Thoracic aorta (tissue), 2 donors: ENCODE data around the gene TP53RK. TPM values are rescaled to one million over a fixed set of nuclear protein-coding genes. Genes with fewer than 3 reads are reported as not detected.

Experiments used
- ATAC-seq: fragments of 150-250 bp; one replicate; pipeline ENCODE4 v1.8.0; 2017; ENCODE audit warnings: low read depth; ENCODE audit not compliant: insufficient number of reproducible peaks, low FRiP score
- DNase-seq: peaks from one replicate; pipeline ENCODE4 v3.0.0-alpha.2; 2020; ENCODE audit warnings: low spot score
- H3K27ac ChIP-seq, 2 donors: fragments of 200-600 bp; sonication (generic); 1 replicate in 1 of 2; 2 replicates in 1 of 2; pipeline ENCODE4 v1.5.1; 2016; ENCODE audit warnings: mild to moderate bottlenecking in 2 of 2, moderate library complexity in 2 of 2
- H3K27me3 ChIP-seq: fragments of 200-600 bp; sonication (generic); replicated peaks from 2 replicates; pipeline ENCODE4 v1.6.0; 2016; ENCODE audit warnings: mild to moderate bottlenecking; ENCODE audit not compliant: insufficient read depth
- H3K36me3 ChIP-seq: fragments of 200-600 bp; sonication (generic); one replicate; pipeline ENCODE4 v1.5.1; 2016
- H3K4me1 ChIP-seq, 2 donors: fragments of 200-600 bp; sonication (generic); 1 replicate in 1 of 2; 2 replicates in 1 of 2; pipeline versions ENCODE4 v1.5.1 to v1.6.0; 2016; ENCODE audit warnings: low read depth in 2 of 2, mild to moderate bottlenecking in 1 of 2; ENCODE audit not compliant: control insufficient read depth in 1 of 2
- H3K4me3 ChIP-seq: fragments of 200-600 bp; sonication (generic); 2 replicates; pipeline ENCODE4 v1.5.1; 2016; ENCODE audit warnings: mild to moderate bottlenecking
- H3K9me3 ChIP-seq: fragments of 200-600 bp; sonication (generic); 2 replicates; pipeline ENCODE4 v1.5.1; 2016
- CTCF ChIP-seq: fragments of 200-600 bp; sonication (generic); IDR thresholded peaks from one replicate; pipeline ENCODE4 v1.5.1; 2019; ENCODE audit warnings: antibody characterized with exemption
- total RNA-seq, 2 donors: library from RNA; depleted of rRNA; stranded (reverse); fragments of >200 nt; gene quantifications; one replicate each; pipeline versions ENCODE4 v1.1.0 to v1.2.3, GENCODE V29; 2016

TP53RK gene
- total RNA-seq, 2 donors from 2014 or later, result 19.3 to 19.9 TPM

DNA sequence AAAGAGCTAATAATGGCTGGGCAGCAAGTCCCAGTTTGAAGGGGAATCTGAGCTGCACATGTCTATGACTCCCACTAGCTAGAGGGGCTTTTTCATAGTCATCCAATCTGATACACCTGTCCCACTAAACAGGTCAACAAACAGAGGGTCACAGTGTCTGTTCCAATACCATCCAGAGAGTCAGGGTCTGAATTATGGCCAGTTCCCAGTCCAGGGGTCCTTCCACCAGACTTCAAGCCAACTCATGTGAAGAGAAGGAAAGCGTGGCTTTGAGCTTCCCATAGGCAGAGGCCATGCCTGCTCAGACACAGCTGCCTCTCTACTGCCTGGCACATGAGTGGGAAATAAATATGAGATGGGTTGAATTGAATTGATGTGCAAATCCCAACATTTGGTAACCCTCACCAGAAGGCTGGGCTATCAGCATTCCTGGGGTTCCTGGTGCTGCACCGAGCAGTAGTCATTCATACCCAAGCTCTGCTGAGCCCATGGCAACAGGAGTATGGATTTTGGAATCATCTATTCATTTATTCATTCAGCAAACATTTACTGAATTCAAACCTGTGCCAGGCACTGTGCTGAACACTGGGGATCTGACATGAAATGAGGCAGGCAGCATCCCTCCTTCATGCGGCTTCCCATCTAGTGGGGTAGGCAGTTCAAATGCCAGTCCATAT lies 17.2 kb downstream of the TP53RK start:
- no peak for DNase-seq
- H3K9me3 ChIP-seq, result peaks cover 7% of the 10 kb centered on the region
- no peak for TF ChIP-seq CTCF
- H3K27ac ChIP-seq, result no peak overlapping the region
- H3K4me1 ChIP-seq, result peaks cover 0 to 15% of the 10 kb centered on the region in 2 donors
- ATAC-seq, result no peak
- no peaks in the 10 kb centered on the region for H3K27me3 ChIP-seq
- no peaks in the 10 kb centered on the region for H3K36me3 ChIP-seq
- H3K4me3 ChIP-seq, result no peak overlapping the region

DNA sequence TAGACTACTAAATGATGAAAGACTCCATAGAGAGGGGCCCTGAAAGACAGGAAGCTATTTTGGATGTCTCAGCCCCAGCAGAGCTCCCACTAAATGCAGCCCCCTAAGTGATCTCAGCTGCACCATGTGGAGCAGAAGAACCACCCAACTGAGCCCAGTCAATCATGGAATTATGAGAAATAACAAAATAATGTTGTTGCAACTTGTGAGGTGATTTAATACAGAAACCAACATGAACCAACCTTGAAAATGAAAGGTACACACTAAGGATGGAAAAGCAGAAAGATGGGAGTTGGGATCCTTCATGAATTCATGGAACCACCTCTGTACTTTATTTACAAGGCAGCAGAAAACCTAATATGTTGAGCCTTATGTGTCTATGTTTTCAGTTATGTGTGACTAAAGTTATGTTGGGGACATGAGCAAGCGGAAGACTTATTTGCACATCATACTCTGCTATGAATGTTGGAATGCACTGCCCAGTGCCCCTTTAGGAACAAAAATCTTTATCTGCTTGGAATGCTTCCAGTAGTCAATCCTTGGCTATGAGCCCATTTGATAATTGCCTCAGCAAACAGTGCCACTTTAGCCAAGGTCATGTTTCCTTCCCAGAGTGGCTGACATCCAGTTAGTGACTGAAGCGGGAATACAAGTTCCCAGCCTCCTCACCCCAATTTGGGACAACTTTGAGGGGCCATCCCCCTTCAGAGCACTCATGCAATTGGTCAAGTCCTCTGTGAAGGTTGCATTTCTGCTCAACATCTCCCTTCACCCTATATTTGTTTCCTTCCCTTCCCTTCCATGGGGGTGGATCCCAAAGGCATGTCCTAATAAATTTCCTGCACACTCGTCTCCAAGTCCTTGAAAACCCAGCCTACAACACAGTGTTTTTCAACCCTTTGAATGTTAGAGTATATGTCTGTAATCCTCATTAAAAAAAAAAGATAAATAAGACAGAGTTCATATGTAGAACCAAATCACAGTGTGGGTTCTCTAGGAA lies 18.4 kb downstream of the TP53RK start:
- ATAC-seq, result no peak
- no peak for TF ChIP-seq CTCF
- Histone ChIP-seq H3K27ac (no peak overlapping the region), H3K4me1 (peaks cover 0 to 15% of the 10 kb centered on the region in 2 donors), H3K9me3 (peaks cover 7% of the 10 kb centered on the region), H3K27me3 (no peaks in the 10 kb centered on the region), H3K36me3 (no peaks in the 10 kb centered on the region), H3K4me3 (no peak overlapping the region)
- DNase-seq, result no peak

- peaks cover 7% of the 10 kb centered on the region for H3K9me3 ChIP-seq
- H3K36me3 ChIP-seq, result no peaks in the 10 kb centered on the region
- peaks cover 0 to 15% of the 10 kb centered on the region in 2 donors for H3K4me1 ChIP-seq
- no peak for TF ChIP-seq CTCF
- ATAC-seq (no peak), DNase-seq (no peak)
- no peak overlapping the region for H3K27ac ChIP-seq
- H3K27me3 ChIP-seq, result no peaks in the 10 kb centered on the region
- H3K4me3 ChIP-seq, result no peak overlapping the region
Observed at GRCh38 chr20:46670228-46670584, 19.0 kb downstream of the TP53RK start.

GRCh38 chr20:46666818-46667515 lies 22.3 kb downstream of the TP53RK start:
- Histone ChIP-seq H3K27me3 (no peaks in the 10 kb centered on the region), H3K9me3 (peaks cover 7% of the 10 kb centered on the region), H3K27ac (no peak overlapping the region), H3K36me3 (no peaks in the 10 kb centered on the region), H3K4me1 (no peaks in the 10 kb centered on the region), H3K4me3 (no peak overlapping the region)
- TF ChIP-seq CTCF, result no peak
- ATAC-seq (no peak), DNase-seq (no peak)

DNA sequence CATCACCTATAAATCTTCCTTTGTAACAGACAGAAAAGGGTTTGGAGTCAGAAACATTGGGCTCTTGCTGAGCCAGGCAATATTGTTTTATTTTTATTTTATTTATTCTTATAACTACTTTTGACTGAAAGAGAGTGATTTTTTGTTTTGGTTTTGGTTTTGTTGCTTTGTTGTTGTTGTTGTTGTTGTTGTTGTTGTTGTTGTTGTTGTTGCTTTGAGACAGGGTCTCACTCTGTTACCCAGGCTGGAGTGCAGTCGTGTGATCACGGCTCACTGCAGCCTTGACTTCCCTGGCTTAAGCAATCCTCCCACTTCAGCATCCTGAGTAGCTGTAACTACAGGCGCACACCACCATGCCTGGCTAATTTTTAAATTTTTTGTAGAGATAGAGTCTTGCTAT lies 22.9 kb downstream of the TP53RK start:
- no peaks in the 10 kb centered on the region for H3K36me3 ChIP-seq
- H3K27ac ChIP-seq, result no peak overlapping the region
- no peak overlapping the region for H3K4me3 ChIP-seq
- ATAC-seq, result no peak
- no peaks in the 10 kb centered on the region for H3K27me3 ChIP-seq
- H3K9me3 ChIP-seq, result peaks cover 5% of the 10 kb centered on the region
- DNase-seq, result no peak
- no peaks in the 10 kb centered on the region for H3K4me1 ChIP-seq
- no peak for TF ChIP-seq CTCF
